ENCODE measurements around the gene WNT9A. TPM values are rescaled to one million over a fixed set of nuclear protein-coding genes. Genes with fewer than 3 reads are reported as not detected.

Gene WNT9A
- total RNA-seq, 1 experiment from 2014 or later = not detected

- no peaks in the 10 kb centered on the region for H3K9me3 ChIP-seq (ENCODE audit: low read depth, low read length, poor library complexity, severe bottlenecking)
- POLR2A ChIA-PET (ENCODE audit: low non-redundant PET) = no interaction called here
- no peak for TF ChIP-seq CTCF (conservative IDR thresholded peaks at IDR 0.05; ENCODE audit: low read depth, low read length)
- TF ChIP-seq EZH2 (IDR thresholded peaks at IDR 0.05; ENCODE audit: borderline replicate concordance, low read depth, low read length, poor library complexity, severe bottlenecking) = no peak
- CTCF ChIA-PET = no interaction called here
- BruUV-seq (replicated peaks) = no TSS peak
- H3K27me3 ChIP-seq (replicated peaks; ENCODE audit: insufficient read depth, low read depth, low read length, poor library complexity) = no peaks in the 10 kb centered on the region
- DNase-seq (ENCODE audit: low spot score) = no peak
- H3K36me3 ChIP-seq (ENCODE audit: insufficient read depth, low read length, poor library complexity, severe bottlenecking) = no peaks in the 10 kb centered on the region
- intact Hi-C loops (cut with micrococcal nuclease; ENCODE audit: unreplicated experiment) = no loop called here
- no peak overlapping the region for H3K27ac ChIP-seq (ENCODE audit: low read depth, low read length, poor library complexity, severe bottlenecking)
- H3K4me1 ChIP-seq (ENCODE audit: insufficient read depth, low read length, poor library complexity, severe bottlenecking) = no peaks in the 10 kb centered on the region
- H3K4me3 ChIP-seq (ENCODE audit: low read depth, low read length, poor library complexity, severe bottlenecking) = no peak overlapping the region
These were observed 25.0 kb downstream of the WNT9A start for GRCh38 chr1:227922501-227923352.

GRCh38 chr1:227921461-227922185 is 26.1 kb downstream of the WNT9A start:
- POLR2A ChIA-PET (ENCODE audit: low non-redundant PET) = no interaction called here
- no peaks in the 10 kb centered on the region for H3K27me3 ChIP-seq (replicated peaks; ENCODE audit: insufficient read depth, low read depth, low read length, poor library complexity)
- intact Hi-C loops (cut with micrococcal nuclease; ENCODE audit: unreplicated experiment) = no loop called here
- no peaks in the 10 kb centered on the region for H3K4me1 ChIP-seq (ENCODE audit: insufficient read depth, low read length, poor library complexity, severe bottlenecking)
- CTCF ChIA-PET = no interaction called here
- BruUV-seq (replicated peaks) = no TSS peak
- H3K4me3 ChIP-seq (ENCODE audit: low read depth, low read length, poor library complexity, severe bottlenecking) = no peak overlapping the region
- H3K9me3 ChIP-seq (ENCODE audit: low read depth, low read length, poor library complexity, severe bottlenecking) = no peaks in the 10 kb centered on the region
- H3K27ac ChIP-seq (ENCODE audit: low read depth, low read length, poor library complexity, severe bottlenecking) = no peak overlapping the region
- no peaks in the 10 kb centered on the region for H3K36me3 ChIP-seq (ENCODE audit: insufficient read depth, low read length, poor library complexity, severe bottlenecking)
- TF ChIP-seq EZH2 (IDR thresholded peaks at IDR 0.05; ENCODE audit: borderline replicate concordance, low read depth, low read length, poor library complexity, severe bottlenecking) (no peak), CTCF (conservative IDR thresholded peaks at IDR 0.05; ENCODE audit: low read depth, low read length) (no peak)
- DNase-seq (ENCODE audit: low spot score) = no peak

- intact Hi-C loops (cut with micrococcal nuclease; ENCODE audit: unreplicated experiment) = no loop called here
- no peaks in the 10 kb centered on the region for H3K4me1 ChIP-seq (ENCODE audit: insufficient read depth, low read length, poor library complexity, severe bottlenecking)
These were observed 26.8 kb downstream of the WNT9A start for GRCh38 chr1:227920896-227921295.

More at GRCh38 chr1:227920896-227921295, 26.8 kb downstream of the WNT9A start:
- BruUV-seq (replicated peaks) = no TSS peak
- no peaks in the 10 kb centered on the region for H3K36me3 ChIP-seq (ENCODE audit: insufficient read depth, low read length, poor library complexity, severe bottlenecking)
- TF ChIP-seq EZH2 (IDR thresholded peaks at IDR 0.05; ENCODE audit: borderline replicate concordance, low read depth, low read length, poor library complexity, severe bottlenecking) (no peak), CTCF (conservative IDR thresholded peaks at IDR 0.05; ENCODE audit: low read depth, low read length) (no peak)
- H3K27ac ChIP-seq (ENCODE audit: low read depth, low read length, poor library complexity, severe bottlenecking) = no peak overlapping the region
- no peaks in the 10 kb centered on the region for H3K27me3 ChIP-seq (replicated peaks; ENCODE audit: insufficient read depth, low read depth, low read length, poor library complexity)
- DNase-seq (ENCODE audit: low spot score) = no peak
- POLR2A ChIA-PET (ENCODE audit: low non-redundant PET) = no interaction called here
- CTCF ChIA-PET = no interaction called here
- H3K9me3 ChIP-seq (ENCODE audit: low read depth, low read length, poor library complexity, severe bottlenecking) = no peaks in the 10 kb centered on the region
- H3K4me3 ChIP-seq (ENCODE audit: low read depth, low read length, poor library complexity, severe bottlenecking) = no peak overlapping the region

All from A673 (cell line).